Measurements from ENCODE around the gene CARNS1. TPM values are rescaled to one million over a fixed set of nuclear protein-coding genes. Genes with fewer than 3 reads are reported as not detected.

CARNS1 gene
- total and polyA plus RNA-seq, 3 donors from 2014 or later, result 0.74 to 1.6 (median 1.3) TPM

DNA sequence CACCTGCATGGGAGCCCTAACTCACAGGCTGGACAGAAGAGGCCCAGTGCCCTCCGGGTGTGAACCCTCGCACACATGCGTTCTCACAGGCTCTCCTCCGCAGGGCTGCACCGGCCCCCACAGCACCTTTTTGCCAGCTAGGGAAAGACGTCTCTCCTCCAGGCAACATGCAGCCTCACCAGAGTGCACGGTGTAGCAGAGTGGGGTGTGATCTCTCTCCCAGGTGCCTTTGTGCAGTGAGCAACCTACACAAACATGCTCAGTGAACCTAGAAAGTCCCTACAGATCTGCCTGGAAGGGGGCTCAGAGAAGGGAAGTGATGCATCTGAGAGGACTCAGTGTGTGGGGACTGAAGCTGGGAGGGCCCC, 3.7 kb upstream of the CARNS1 start:
- Histone ChIP-seq H3K27me3 (no peaks in the 10 kb centered on the region), H3K36me3 (ENCODE audit: low read depth, missing control alignments) (no peaks in the 10 kb centered on the region), H3K27ac (no peak overlapping the region), H3K4me1 (peaks cover 7% of the 10 kb centered on the region), H3K9me3 (no peaks in the 10 kb centered on the region), H3K4me3 (no peak overlapping the region)
- WGBS, 2 donors, result 36 to 47% methylated on average over 7 of the region's 7 CpGs
- DNase-seq, result no peak
- intact Hi-C loops (cut with DNase I; ENCODE audit: low total_unique reads), result no loop called here
- TF ChIP-seq POLR2A (IDR thresholded peaks at IDR 0.05) (no peak), CTCF (IDR thresholded peaks at IDR 0.05) (no peak)

GRCh38 chr11:67412495-67413179, 2.8 kb upstream of the CARNS1 start:
- WGBS, 2 donors, result 44 to 53% methylated on average over 3 to 9 of the region's 9 CpGs
- H3K9me3 ChIP-seq, result no peaks in the 10 kb centered on the region
- DNase-seq, result no peak
- intact Hi-C loops (cut with DNase I; ENCODE audit: low total_unique reads), result no loop called here
- H3K4me1 ChIP-seq, result peaks cover 10% of the 10 kb centered on the region
- no peaks in the 10 kb centered on the region for H3K27me3 ChIP-seq
- TF ChIP-seq POLR2A (IDR thresholded peaks at IDR 0.05) (no peak), CTCF (IDR thresholded peaks at IDR 0.05) (no peak)
- no peaks in the 10 kb centered on the region for H3K36me3 ChIP-seq (ENCODE audit: low read depth, missing control alignments)
- no peak overlapping the region for H3K27ac ChIP-seq
- H3K4me3 ChIP-seq, result no peak overlapping the region

- Histone ChIP-seq H3K9me3 (no peaks in the 10 kb centered on the region), H3K27me3 (no peaks in the 10 kb centered on the region), H3K4me3 (no peak overlapping the region), H3K36me3 (ENCODE audit: low read depth, missing control alignments) (no peaks in the 10 kb centered on the region), H3K4me1 (peaks cover 10% of the 10 kb centered on the region), H3K27ac (no peak overlapping the region)
- WGBS, 2 donors, result 70 to 83% methylated on average over 2 of the region's 2 CpGs
- TF ChIP-seq POLR2A (IDR thresholded peaks at IDR 0.05) (no peak), CTCF (IDR thresholded peaks at IDR 0.05) (no peak)
- DNase-seq, result no peak
- intact Hi-C loops (cut with DNase I; ENCODE audit: low total_unique reads), result no loop called here
Measured at GRCh38 chr11:67413266-67413849, 2.1 kb upstream of the CARNS1 start.

GRCh38 chr11:67416416-67417335, 1.2 kb downstream of the CARNS1 start:
- 73 to 80% methylated on average over 20 to 21 of the region's 21 CpGs for WGBS, 2 donors
- no peak overlapping the region for H3K4me3 ChIP-seq
- no peaks in the 10 kb centered on the region for H3K9me3 ChIP-seq
- TF ChIP-seq CTCF (IDR thresholded peaks at IDR 0.05), result no peak
- TF ChIP-seq POLR2A (IDR thresholded peaks at IDR 0.05), result no peak
- no peak overlapping the region for H3K27ac ChIP-seq
- intact Hi-C loops (cut with DNase I; ENCODE audit: low total_unique reads), result no loop called here
- no peaks in the 10 kb centered on the region for H3K27me3 ChIP-seq
- no peaks in the 10 kb centered on the region for H3K36me3 ChIP-seq (ENCODE audit: low read depth, missing control alignments)
- no peak for DNase-seq
- peaks cover 16% of the 10 kb centered on the region for H3K4me1 ChIP-seq

Measured in testis (tissue), 3 donors.